GM13976 (cell line): ENCODE measurements around the gene TRIM52.
A peak's percentile ranks its signal among the peaks of the same experiment; 100 is the strongest.
"Not testable (repeated sequence)": the region's sequence is repeated elsewhere in the genome, so short reads cannot be mapped to it uniquely, and the experiment has no call there.

Experiments
- DNase-seq: peaks from one replicate; pipeline ENCODE4 v3.0.0; 2012; ENCODE audit warnings: low spot score
- CTCF ChIP-seq: IDR thresholded peaks from 2 replicates; pipeline ENCODE4 v1.5.1; 2012; ENCODE audit warnings: borderline replicate concordance, mild to moderate bottlenecking; ENCODE audit not compliant: insufficient read depth; ENCODE audit errors: extremely low read depth, missing control alignments, control extremely low read depth
- in situ Hi-C: fragments of 300-500 bp; cut with MboI; formaldehyde crosslinking; loops from one replicate; pipeline ENCODE4 v1.12.0; 2022; ENCODE audit warnings: low sequenced_read_pairs, mixed read lengths, inconsistent platforms; ENCODE audit not compliant: unreplicated experiment

TRIM52 gene

DNA sequence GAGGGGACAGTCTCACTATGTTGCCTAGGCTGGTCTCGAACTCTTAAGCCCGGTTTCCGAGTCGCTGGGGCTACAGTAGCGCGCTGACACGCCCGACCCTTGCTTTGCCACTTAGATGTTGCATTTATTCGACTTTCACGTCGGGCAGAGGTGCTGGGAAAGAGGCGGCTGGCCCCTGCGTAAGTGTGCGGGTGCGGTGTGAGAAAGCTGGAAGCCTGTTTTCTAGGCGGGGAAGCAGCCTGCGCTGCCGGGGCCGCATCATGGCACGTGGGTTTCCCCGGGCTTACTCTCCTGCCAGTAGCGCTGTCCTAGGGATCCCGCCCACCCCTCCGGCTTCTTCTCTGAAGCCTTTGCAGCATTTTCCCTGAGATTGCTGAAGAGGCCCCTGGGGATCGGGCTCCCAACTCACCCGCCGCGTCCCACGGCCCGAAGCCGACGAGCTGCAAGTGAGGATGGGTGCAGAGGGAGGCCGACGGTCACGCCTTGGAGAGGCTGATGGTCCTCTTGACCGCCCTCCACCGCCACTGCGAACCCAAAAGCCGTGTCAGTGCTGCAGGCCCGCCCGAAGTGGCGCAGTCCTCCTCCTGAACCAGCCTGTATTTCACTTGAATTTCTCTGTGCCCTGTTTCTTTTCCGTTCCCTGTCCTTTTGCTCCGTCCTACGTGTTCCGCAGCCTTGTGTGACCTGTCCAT lies 43.7 kb downstream of the TRIM52 start:
- DNase-seq = peak; percentile 61
- in situ Hi-C loops = no loop called here
- TF ChIP-seq CTCF = no peak

GRCh38 chr5:181215997-181216989 lies 44.6 kb downstream of the TRIM52 start:
- no peak for DNase-seq
- in situ Hi-C loops = no loop called here
- TF ChIP-seq CTCF = no peak

GRCh38 chr5:181214249-181214648 lies 46.7 kb downstream of the TRIM52 start:
- in situ Hi-C loops = not testable (repeated sequence)

DNA sequence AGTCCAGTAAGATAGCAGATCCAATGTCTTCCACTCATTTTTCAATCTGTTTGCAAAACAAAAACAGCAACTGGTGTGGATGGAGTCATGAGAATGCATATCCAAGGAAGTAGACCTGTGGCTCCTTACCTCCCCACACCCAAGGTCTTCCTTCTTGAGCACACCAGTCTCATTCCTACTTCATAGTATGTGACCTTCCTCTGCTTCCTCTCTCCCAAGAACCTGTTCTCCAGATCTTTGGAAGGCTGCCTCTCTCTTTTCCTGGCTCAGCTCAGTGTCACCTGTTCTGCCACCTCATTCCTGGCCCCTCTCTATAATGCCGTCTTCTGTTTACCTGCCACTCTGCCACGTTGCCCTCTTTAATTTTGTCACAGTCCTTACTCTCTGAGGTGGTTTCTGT lies 48.0 kb downstream of the TRIM52 start:
- in situ Hi-C loops = no loop called here
- no peak for DNase-seq
- no peak for TF ChIP-seq CTCF

More at GRCh38 chr5:181214249-181214648, 46.7 kb downstream of the TRIM52 start:
- DNase-seq = not testable (repeated sequence)

- in situ Hi-C loops = no loop called here
- TF ChIP-seq CTCF = no peak
- no peak for DNase-seq
Measured at GRCh38 chr5:181212080-181212479, 48.9 kb downstream of the TRIM52 start.

GRCh38 chr5:181211208-181211607 lies 49.7 kb downstream of the TRIM52 start:
- in situ Hi-C loops = no loop called here
- no peak for DNase-seq
- TF ChIP-seq CTCF = no peak

- in situ Hi-C loops, DNase-seq: not testable (repeated sequence)
Measured at GRCh38 chr5:181210698-181211097, 50.2 kb downstream of the TRIM52 start.

DNA sequence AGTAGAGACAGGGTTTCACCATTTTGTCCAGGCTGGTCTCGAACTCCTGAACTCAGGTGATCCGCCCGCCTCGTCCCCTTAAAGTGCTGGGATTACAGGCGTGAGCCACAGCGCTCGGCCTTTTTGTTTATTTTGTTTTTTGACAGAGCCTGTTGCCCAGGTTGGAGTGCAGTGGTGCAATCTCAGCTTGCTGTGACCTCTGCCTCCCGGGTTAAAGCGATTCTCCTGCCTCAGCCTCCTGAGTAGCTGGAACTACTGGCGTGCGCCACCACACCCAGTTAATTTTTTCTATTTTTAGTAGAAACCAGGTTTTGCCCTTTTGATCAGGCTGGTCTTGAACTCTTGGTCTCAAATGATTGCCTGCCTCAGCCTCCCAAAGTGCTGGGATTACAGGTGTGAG lies 50.8 kb downstream of the TRIM52 start:
- in situ Hi-C loops, DNase-seq: not testable (repeated sequence)

DNA sequence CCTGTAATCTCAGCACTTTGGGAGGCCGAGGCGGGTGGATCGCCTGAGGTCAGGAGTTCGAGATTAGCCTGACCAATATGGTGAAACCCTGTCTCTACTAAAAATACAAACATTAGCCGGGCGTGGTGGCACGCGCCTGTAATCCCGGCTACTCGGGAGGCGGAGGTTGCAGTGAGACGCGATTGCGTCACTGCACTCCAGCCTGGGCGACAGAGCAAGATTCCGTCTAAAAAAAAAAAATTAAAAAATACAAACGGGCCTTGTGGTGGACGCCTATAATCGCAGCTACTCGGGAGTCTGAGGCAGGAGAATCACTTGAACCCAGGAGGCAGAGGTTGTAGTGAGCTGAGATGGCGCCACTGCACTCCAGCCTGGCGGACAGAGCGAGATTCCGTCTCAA lies 51.9 kb downstream of the TRIM52 start:
- in situ Hi-C loops, DNase-seq: not testable (repeated sequence)
